Left ventricle myocardium inferior (tissue), 1 donor: ENCODE measurements around the gene AKAP10. TPM values are rescaled to one million over a fixed set of nuclear protein-coding genes. Genes with fewer than 3 reads are reported as not detected.

Experiments used
- DNase-seq: peaks from one replicate; pipeline ENCODE4 v3.0.0-alpha.2; 2020
- H3K27ac ChIP-seq: fragments of 200-600 bp; replicated peaks from 2 replicates; pipeline ENCODE4 v1.8.0; 2021
- H3K27me3 ChIP-seq: fragments of 200-600 bp; 2 replicates; pipeline ENCODE4 v1.8.0; 2021; ENCODE audit warnings: low read depth
- H3K36me3 ChIP-seq: fragments of 200-600 bp; 2 replicates; pipeline ENCODE4 v1.8.0; 2021
- H3K4me1 ChIP-seq: fragments of 200-600 bp; 2 replicates; pipeline ENCODE4 v1.8.0; 2021
- H3K4me3 ChIP-seq: fragments of 200-600 bp; 2 replicates; pipeline ENCODE4 v1.8.0; 2021; ENCODE audit warnings: mild to moderate bottlenecking, moderate library complexity
- H3K9me3 ChIP-seq: fragments of 200-600 bp; replicated peaks from 2 replicates; pipeline ENCODE4 v1.8.0; 2021
- intact Hi-C: fragments of 100-400 bp; cut with micrococcal nuclease; formaldehyde crosslinking; loops from one replicate; pipeline ENCODE4 v1.11.0; 2022
- total RNA-seq: library from RNA; stranded (reverse); fragmentation: NEBNext Ultra II Directional; extraction: Animal tissue kit (Norgen Biotek cat#: 25700); gene quantifications from one replicate; pipeline ENCODE4 v1.2.1, GENCODE V29; 2021
- TF ChIP-seq, protein P1 (sequence below): fragments of 200-600 bp; IDR thresholded peaks from 2 replicates; pipeline ENCODE4 v1.8.0; 2021; ENCODE audit warnings: antibody characterized with exemption, mild to moderate bottlenecking, borderline replicate concordance
- donor health status: DM: no; HTN: yes; CAD: no; lungs with severe emphysema.

AKAP10 gene
- total RNA-seq, 1 donor from 2014 or later = 12.9 TPM

DNA sequence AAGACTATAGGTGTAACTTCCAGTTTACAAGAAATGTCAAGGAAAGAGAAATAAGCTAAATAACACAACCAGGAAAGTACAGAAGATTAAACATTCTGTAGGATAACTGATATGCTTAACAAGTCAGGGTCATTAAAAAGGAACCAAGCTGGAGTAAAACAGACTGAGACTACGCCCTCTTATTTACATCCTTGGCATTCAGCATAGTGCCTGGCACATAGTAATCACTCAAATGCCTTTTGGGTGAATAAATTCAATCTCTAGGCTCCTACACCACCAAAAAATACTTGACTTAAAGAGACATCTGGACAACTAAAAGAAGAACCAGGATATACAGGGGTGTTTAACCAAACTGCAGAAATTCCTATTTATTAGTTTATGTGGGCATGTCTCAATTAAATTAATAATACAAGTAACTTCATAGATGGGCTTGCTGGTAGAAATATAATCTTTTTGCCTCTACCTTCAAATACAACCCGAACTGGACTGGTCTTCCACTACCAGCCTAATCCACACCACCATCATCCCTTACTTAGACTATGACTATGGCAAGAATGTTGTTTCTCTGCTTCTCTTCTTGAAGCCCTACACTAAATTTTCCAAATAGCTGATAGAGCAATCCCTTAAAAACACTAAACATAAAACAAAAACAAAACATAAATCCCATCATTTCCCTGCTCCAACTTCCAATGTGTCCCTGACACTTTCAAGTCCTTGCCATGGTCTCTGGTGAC is 62.2 kb downstream of the AKAP10 start:
- Histone ChIP-seq H3K27ac (no peak overlapping the region), H3K4me1 (no peaks in the 10 kb centered on the region), H3K36me3 (peaks cover 90% of the 10 kb centered on the region), H3K9me3 (no peaks in the 10 kb centered on the region), H3K27me3 (no peaks in the 10 kb centered on the region), H3K4me3 (no peak overlapping the region)
- intact Hi-C loops = no loop called here
- no peak for DNase-seq
- TF ChIP-seq, protein P1, sequence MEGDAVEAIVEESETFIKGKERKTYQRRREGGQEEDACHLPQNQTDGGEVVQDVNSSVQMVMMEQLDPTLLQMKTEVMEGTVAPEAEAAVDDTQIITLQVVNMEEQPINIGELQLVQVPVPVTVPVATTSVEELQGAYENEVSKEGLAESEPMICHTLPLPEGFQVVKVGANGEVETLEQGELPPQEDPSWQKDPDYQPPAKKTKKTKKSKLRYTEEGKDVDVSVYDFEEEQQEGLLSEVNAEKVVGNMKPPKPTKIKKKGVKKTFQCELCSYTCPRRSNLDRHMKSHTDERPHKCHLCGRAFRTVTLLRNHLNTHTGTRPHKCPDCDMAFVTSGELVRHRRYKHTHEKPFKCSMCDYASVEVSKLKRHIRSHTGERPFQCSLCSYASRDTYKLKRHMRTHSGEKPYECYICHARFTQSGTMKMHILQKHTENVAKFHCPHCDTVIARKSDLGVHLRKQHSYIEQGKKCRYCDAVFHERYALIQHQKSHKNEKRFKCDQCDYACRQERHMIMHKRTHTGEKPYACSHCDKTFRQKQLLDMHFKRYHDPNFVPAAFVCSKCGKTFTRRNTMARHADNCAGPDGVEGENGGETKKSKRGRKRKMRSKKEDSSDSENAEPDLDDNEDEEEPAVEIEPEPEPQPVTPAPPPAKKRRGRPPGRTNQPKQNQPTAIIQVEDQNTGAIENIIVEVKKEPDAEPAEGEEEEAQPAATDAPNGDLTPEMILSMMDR = no peak

DNA sequence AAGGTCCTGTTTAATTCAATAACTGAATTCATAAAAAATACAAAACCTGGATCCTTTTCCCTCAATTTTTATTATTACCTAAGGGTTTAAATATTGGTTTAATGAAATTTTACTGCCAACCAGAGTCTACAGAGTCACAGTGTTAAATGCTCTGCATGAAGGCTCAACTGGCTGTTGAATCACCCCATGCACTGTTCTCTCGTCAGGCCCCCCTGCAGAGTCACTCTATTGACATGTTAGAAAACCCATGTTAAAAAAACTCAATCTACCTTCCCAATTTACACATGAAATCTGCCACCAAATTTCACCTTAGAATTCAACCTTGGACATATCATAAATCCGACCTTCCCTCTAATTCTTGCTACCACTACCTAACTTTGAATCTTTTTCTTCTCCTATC is 66.6 kb downstream of the AKAP10 start:
- H3K4me3 ChIP-seq = no peak overlapping the region
- H3K4me1 ChIP-seq = no peaks in the 10 kb centered on the region
- TF ChIP-seq, protein P1 = no peak
- DNase-seq = no peak
- intact Hi-C loops = no loop called here
- H3K9me3 ChIP-seq = no peaks in the 10 kb centered on the region
- H3K27ac ChIP-seq = no peak overlapping the region
- H3K27me3 ChIP-seq = no peaks in the 10 kb centered on the region
- H3K36me3 ChIP-seq = peaks cover 88% of the 10 kb centered on the region

DNA sequence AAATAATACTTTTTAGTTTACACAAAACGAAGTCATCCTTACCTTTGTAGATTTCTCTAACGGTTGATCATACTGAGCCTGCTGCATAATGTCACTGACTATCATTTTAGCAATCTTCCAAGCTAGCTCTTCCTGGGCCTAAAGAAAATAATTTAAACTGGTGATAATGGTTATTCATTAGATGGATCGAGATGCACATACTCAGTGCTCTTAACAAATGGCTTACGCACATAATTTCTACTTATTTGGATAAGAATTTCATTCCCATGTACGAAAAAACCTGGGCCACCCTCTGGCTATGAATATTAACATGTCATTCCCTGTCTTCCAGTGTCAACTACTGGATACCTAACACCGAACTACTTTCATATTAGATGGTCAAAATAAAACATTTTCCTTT is 68.5 kb downstream of the AKAP10 start:
- peaks cover 88% of the 10 kb centered on the region for H3K36me3 ChIP-seq
- H3K27me3 ChIP-seq = no peaks in the 10 kb centered on the region
- H3K27ac ChIP-seq = no peak overlapping the region
- TF ChIP-seq, protein P1 = no peak
- intact Hi-C loops = no loop called here
- no peaks in the 10 kb centered on the region for H3K4me1 ChIP-seq
- DNase-seq = no peak
- H3K4me3 ChIP-seq = no peak overlapping the region
- no peaks in the 10 kb centered on the region for H3K9me3 ChIP-seq

DNA sequence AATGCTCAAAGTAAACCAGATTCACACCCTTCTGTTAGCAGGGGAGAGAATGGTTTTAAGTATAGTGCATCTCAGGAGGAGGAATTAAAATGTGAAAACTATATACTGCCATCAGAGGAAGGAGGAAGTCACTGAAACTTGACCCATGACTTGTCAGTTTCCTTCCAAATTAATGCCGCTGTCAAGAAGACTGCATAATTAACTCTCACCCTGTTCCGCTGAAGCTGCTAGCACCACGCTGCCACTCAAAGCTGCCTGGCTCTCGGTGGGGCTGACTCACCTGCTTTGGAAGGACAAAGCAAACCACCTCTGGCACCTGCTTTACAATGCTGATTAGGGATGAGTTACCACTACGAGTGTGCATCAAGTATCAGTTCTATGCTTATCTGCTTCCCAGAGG is 72.1 kb downstream of the AKAP10 start:
- no peak for DNase-seq
- H3K4me3 ChIP-seq = no peak overlapping the region
- H3K36me3 ChIP-seq = peaks cover 96% of the 10 kb centered on the region
- no peaks in the 10 kb centered on the region for H3K27me3 ChIP-seq
- no peaks in the 10 kb centered on the region for H3K9me3 ChIP-seq
- TF ChIP-seq, protein P1 = no peak
- intact Hi-C loops = no loop called here
- no peak overlapping the region for H3K27ac ChIP-seq
- H3K4me1 ChIP-seq = no peaks in the 10 kb centered on the region

DNA sequence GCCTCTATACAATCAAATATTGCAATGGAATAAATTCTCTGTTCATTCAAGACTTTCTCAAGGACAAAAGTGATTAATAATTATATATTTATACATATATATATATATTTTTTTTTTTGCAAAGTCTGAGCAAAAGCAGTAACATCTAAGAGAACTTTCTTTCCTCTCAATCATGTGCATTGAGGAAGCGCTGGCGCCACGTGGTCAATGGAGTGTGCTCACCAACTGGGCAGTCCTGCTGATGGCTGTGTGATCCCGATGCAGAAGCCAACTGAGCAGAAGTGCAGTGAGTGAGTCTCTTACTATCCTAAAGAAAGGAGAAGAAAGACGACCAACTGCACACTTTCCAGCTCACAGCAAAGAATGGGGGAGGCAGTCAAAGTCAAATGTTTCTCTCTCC is 72.7 kb downstream of the AKAP10 start:
- H3K9me3 ChIP-seq = no peaks in the 10 kb centered on the region
- intact Hi-C loops = no loop called here
- TF ChIP-seq, protein P1 = no peak
- no peaks in the 10 kb centered on the region for H3K4me1 ChIP-seq
- no peak overlapping the region for H3K27ac ChIP-seq
- no peak overlapping the region for H3K4me3 ChIP-seq
- H3K27me3 ChIP-seq = no peaks in the 10 kb centered on the region
- DNase-seq = peak; percentile 24
- H3K36me3 ChIP-seq = peaks cover 97% of the 10 kb centered on the region
